Hepatic stellate cell (primary cell): ENCODE data around the gene CRLF1.

Source experiments
- DNase-seq: peaks from one replicate; pipeline ENCODE4 v3.0.0; 2011; ENCODE audit warnings: low spot score

Gene CRLF1

DNA sequence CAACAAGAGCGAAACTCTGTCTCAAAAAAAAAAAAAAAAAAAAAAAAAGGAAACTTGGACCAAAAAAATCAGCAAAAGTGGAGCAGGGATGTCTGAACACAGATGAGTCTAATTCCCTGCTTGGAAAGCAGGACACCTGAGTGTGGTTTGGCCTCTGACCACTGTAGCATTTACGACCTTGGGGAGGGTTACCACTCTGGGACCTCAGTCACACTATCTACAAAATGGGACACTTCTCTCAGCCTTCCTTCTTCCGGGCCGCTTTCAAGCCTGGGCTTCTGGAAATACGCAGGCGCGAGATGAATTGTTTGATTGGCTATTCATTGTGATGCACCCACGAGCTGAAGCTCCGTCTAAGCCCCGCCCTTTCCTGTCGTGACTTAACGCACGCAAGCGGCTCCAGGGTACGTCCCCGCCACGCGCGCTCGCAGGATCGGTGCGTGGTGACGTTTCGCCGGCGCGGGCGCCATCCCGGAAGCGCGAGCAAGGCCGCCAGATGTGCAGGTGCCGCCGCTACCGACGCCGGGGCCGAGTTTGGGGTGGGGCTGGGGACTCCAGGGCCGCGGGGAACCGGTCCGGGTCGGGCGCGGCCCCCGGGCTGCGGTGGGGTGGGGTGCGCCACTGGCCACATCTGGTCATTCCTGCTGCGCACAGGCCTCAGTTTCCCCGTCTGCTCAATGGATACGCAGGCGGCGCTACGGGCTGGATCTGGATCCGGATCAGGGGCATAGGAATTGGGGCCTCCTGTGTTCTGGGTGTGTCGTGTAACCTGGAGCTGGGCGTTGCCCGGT, 49.0 kb downstream of the CRLF1 start, which contains the start of gene KXD1:
Gene KXD1, plus strand, starts transcription at position 460 of the 791 bp plus-strand sequence. CDS start 4,187 bp downstream, outside the sequence.
- DNase-seq: peak; percentile 99

DNA sequence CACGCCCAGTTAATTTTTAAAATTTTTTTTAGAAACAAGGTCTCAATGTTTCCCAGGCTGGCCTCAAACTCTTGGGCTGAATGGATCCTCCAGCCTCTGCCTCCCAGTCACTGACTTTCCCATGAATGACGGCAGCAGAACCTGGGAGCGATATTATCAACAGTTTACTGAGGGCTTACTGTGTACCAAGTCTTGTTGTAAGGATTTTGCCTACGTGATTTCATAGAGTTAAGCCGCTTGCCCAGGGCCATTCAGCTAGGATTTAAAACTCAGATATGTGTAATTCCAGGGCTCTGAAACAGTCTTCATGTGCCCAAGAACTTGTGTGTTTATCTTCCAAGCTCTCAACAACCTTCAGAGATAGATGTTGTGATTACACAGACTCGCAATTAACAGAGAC, 55.0 kb downstream of the CRLF1 start:
- DNase-seq: no peak

DNA sequence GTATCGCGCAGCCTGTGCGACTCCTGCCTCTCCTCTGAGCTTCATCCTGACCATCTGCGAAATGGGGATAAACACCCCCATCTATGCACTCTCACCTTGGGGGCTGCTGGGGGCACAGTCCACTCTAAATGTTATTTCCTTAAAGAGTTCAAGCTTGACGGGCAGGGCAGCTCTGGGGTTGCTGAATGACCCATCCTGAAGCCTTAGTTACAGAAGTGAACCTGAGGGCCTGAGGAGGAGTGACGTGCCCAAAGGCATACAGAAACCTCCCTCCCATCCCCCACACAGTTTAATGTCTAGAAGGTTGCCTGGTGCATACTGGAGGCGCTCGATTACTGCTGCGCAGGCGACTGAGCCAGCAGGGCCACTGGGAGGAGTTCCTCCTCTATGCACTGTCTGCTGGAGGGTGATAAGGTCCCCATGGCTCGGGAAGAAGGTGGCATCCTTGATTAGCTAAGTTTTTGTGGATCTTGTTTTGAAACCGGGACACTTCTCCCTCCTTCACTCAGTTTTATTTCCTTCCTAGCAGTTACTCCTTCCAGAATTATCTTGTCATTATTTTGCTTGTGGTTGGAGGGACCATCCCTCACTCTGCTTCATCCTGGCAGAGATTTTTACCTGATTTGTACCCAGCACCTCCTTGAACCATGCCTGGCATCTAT, 62.7 kb downstream of the CRLF1 start:
- peak; percentile 65 for DNase-seq
